Limb (tissue), 2 donors: ENCODE results near the gene ZNF667.

ENCODE experiments used
- DNase-seq, 2 donors: peaks; one replicate each; pipeline ENCODE4 v3.0.0-alpha.2; 2016; ENCODE audit errors: extremely low spot score in 2 of 2

ZNF667 gene

DNA sequence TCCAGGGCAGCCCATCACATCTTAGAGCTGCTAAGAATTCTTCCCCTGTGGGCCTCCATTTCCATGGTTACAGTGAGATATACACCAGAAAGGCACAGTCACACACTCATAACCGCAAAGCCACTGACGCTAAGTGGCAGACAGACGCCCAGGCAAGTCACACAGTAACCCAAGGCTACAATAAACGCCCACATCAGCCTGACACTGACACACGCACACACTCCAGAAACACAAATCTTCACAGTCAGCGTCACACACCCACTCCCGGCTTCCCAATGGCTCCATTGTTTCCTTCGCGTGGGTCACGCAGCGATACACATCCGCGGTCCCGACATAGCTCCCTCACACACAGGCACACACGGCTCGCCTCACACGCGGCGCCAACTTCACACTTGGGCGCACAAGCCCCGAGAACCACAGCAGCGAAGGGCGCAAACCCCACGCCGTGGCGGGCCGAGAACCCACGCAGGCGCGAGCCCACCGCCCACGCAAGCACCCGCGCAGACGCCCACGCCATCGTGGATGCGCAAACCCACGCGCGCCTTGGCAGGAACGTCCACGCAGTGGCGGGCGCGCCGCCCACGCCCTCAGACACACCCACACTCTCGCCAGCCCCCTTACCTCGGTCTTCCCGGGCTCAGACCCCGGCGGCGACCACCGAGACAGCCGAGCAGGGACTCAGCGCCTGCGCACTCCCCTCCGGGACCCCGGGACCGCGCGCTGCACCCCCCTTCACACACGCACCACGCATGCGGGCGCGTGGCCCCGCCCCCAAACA, at the start of gene ZNF667:
TSS of gene ZNF667 (minus strand) at position 695 of the 778 bp plus-strand sequence. CDS start 14,975 bp downstream, outside the sequence.
- peak; percentile 33 to 64 for DNase-seq

- DNase-seq: no peak
These were observed 48.2 kb upstream of the ZNF667 start for GRCh38 chr19:56525214-56525860.

DNA sequence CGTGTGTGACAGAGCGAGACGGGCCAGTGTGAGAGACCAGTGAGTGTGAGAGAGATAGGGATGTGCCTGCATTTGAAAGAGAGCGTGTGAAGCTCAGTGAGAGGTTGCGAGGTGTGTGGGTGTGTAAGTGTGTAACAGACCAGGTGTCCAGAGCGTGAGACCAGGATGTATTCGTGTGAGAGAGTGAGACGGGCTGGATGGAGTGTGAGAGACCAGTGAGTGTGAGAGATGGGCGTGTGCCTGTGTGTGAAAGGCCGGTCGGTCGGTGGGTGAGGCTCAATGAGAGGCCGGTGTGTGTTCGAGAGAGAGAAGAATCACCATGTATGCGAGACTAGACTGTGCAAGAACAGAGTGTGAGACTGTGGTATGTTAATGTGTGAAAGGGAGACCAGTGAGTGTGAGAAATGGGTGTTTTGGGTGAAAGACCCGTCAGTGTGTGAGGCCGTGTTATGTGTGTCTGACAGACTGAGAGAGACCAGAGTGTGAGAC, 31.2 kb upstream of the ZNF667 start:
- DNase-seq: no peak

GRCh38 chr19:56507446-56508289, 30.5 kb upstream of the ZNF667 start, which contains the start of gene ZNF471:
Gene ZNF471, plus strand, starts transcription at chr19:56507855. Its CDS starts 3,717 bp downstream, at chr19:56511572.
- peak; percentile 98 to 100 for DNase-seq

- DNase-seq: no peak
These were observed 27.4 kb upstream of the ZNF667 start for GRCh38 chr19:56504581-56504980.

- DNase-seq: no peak
These were observed 14.3 kb upstream of the ZNF667 start for GRCh38 chr19:56491399-56491798.

DNA sequence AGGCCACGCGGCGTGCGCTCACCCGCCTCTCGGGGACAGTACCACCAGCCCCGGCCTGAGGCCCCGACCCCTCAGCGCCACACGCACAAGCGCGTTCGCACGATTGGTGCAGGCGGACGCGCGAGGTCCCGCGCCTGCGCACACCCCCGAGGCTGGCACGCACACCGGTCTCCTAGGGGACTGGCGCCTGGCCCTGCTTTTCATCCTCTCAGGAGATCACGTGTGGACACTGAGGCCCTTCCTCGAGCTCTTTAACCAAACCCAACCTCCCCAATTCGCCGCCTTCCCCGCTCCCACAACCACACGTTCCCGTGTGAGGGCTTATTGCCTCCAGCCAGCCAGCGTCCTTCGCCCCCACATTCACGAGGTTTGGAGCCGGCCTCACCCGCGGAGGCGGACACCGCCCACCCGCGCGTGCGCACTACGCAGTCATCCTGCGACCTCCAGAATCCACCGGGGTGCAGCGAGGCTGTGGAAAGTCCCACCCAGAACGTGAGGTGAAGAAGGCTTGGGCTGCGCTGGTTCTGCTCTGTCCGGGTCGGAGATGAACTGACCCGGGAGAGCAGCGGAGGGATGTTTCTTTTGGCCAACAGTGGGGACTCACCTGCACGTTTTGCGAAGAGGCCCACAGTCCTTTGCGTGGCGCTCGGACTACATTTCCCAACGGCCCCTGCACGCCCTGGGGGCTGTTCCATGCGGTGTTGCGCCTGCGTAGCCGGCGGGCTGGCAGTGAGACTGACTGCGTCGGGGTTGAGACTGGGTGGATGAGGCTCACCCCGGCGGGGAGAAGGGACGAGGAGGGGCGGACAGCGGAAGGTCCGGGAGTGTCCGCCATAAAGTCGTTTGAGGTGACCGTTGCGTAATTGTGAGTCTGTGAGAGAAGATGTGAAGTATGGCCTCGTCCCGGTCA, 539 bp upstream of the ZNF667 start:
- DNase-seq: peak; percentile 93 to 96

DNA sequence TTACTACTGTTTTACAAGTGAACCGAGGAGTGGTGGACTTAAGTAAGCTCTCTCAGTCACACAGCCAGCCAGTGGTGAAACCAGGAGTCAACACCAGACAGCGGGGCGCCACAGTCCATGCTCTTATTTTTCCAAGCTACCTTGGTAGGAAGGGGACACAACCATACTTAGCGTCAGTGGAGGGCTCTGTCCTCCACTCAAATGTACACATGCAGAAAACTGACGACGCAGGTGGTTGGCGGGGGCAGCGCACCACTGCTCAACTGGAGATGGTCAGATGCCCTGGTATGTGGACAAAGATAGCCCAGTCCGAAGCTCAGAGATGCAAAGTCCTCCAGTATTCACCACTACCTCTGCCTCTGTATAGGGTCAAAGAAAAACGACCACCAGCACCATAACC, 1.1 kb downstream of the ZNF667 start:
- no peak for DNase-seq

- DNase-seq: no peak
These were observed 2.8 kb downstream of the ZNF667 start for GRCh38 chr19:56474308-56474707.

DNA sequence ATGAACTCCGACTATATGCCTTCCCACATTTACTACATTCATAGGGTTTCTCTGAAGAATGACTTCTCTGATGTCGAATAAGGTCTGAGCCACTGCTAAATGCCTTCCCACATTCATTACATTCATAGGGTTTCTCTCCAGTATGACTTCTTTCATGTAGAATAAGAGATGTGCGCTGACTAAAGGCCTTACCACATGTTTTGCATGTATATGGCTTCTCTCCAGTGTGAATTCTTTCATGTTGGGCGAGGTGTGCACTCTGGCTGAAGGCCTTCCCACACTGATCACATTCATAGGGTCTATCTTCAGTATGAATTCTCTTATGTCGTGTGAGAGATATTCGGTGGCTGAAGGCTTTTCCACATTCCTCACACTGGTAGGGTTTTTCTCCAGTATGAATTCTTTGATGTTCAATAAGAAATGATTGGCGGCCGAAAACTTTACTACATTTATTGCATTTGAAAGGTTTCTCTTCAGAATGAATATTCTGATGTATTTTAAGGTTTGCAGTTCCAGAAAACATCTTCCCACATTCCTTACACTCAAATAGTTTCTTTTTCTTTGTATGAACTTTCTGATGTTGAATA, 35.8 kb downstream of the ZNF667 start:
- no peak for DNase-seq

GRCh38 chr19:56423985-56424353, 53.2 kb downstream of the ZNF667 start:
- DNase-seq: no peak

DNA sequence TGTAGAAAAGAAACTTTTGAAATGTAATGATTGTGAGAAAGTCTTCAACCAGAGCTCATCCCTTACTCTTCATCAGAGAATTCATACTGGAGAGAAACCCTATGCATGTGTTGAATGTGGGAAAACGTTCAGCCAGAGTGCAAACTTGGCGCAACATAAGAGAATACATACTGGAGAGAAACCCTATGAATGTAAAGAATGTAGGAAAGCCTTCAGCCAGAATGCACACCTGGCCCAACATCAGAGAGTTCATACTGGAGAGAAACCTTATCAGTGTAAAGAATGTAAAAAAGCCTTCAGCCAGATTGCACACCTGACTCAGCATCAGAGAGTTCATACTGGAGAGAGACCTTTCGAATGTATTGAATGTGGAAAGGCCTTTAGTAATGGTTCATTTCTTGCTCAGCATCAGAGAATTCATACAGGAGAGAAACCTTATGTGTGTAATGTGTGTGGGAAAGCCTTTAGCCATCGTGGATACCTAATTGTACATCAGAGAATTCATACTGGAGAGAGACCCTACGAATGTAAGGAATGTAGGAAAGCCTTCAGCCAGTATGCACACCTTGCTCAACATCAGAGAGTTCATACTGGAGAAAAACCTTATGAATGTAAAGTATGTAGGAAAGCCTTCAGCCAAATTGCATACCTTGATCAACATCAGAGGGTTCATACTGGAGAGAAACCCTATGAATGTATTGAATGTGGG, 53.7 kb downstream of the ZNF667 start:
- no peak for DNase-seq

- no peak for DNase-seq
These were observed 72.1 kb downstream of the ZNF667 start for GRCh38 chr19:56405062-56405461.

GRCh38 chr19:56404705-56405056, 72.5 kb downstream of the ZNF667 start:
- DNase-seq: no peak

- DNase-seq: peak; percentile 93 to 97
These were observed 73.1 kb downstream of the ZNF667 start, which contains the start of gene ZNF583 for GRCh38 chr19:56403764-56404704. Gene ZNF583, plus strand, starts transcription at chr19:56404332. Its CDS starts 2,783 bp downstream, at chr19:56407115.

GRCh38 chr19:56403261-56403660, 73.9 kb downstream of the ZNF667 start:
- DNase-seq: no peak

DNA sequence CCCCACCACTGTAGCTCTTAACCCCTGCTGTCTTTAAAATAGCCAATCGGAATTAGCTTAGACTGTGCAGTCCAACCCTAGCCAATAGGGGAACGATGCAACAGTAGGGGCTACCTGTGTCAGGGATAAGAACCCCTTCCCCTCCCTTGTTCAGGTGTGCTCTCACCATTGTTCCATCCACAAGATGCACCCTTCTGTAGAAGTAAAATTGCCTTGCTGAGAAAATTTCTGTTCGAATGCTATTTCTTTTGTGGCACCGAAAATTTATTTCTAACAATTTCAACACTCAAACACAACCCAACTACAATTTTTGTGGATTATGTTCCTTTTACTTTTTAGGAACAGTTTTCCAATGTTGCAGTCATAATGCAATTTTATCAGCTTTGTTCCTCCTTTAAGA, 76.7 kb downstream of the ZNF667 start:
- DNase-seq: no peak

- no peak for DNase-seq
These were observed 78.3 kb downstream of the ZNF667 start for GRCh38 chr19:56398809-56399208.
